KMS-11 (cell line): ENCODE results near the gene NEURL2.
A peak's percentile ranks its signal among the peaks of the same experiment; 100 is the strongest.

Source experiments
- H2AFZ ChIP-seq: fragments of 200-600 bp; sonication (generic); 2 replicates; pipeline ENCODE4 v1.6.1; 2016; ENCODE audit warnings: antibody characterized with exemption, mixed run types, low read depth
- H3K27ac ChIP-seq: fragments of 200-600 bp; sonication (generic); 2 replicates; pipeline ENCODE4 v1.6.1; 2016; ENCODE audit warnings: mild to moderate bottlenecking, mixed run types
- H3K27me3 ChIP-seq: fragments of 200-600 bp; sonication (generic); 2 replicates; pipeline ENCODE4 v1.6.1; 2017; ENCODE audit warnings: mild to moderate bottlenecking, low read depth, mixed run types, moderate library complexity; ENCODE audit not compliant: insufficient read depth
- H3K36me3 ChIP-seq: fragments of 200-600 bp; sonication (generic); 2 replicates; pipeline ENCODE4 v1.6.1; 2017; ENCODE audit warnings: mild to moderate bottlenecking, mixed run types; ENCODE audit not compliant: insufficient read depth
- H3K4me1 ChIP-seq: fragments of 200-600 bp; sonication (generic); 2 replicates; pipeline ENCODE4 v1.6.1; 2016; ENCODE audit warnings: mild to moderate bottlenecking, low read depth, mixed run types; ENCODE audit not compliant: poor library complexity, severe bottlenecking
- H3K4me2 ChIP-seq: fragments of 200-600 bp; sonication (generic); 2 replicates; pipeline ENCODE4 v1.7.0; 2016; ENCODE audit warnings: mild to moderate bottlenecking, mixed run types
- H3K4me3 ChIP-seq: fragments of 200-600 bp; sonication (generic); IDR thresholded peaks from 2 replicates; pipeline ENCODE4 v1.6.1; 2017; ENCODE audit warnings: low read depth, low read length, mixed read lengths; ENCODE audit not compliant: insufficient read depth
- H3K79me2 ChIP-seq: fragments of 200-600 bp; sonication (generic); 2 replicates; pipeline ENCODE4 v1.6.1; 2016; ENCODE audit warnings: low read depth, mixed run types; ENCODE audit not compliant: insufficient read depth
- H3K9ac ChIP-seq: fragments of 200-600 bp; sonication (generic); 2 replicates; pipeline ENCODE4 v1.6.1; 2016; ENCODE audit warnings: mild to moderate bottlenecking, mixed run types
- H4K20me1 ChIP-seq: fragments of 200-600 bp; sonication (generic); 2 replicates; pipeline ENCODE4 v1.6.1; 2016; ENCODE audit warnings: mild to moderate bottlenecking, mixed run types; ENCODE audit not compliant: insufficient read depth
- TF ChIP-seq, protein P1 (sequence below): fragments of 200-600 bp; sonication (generic); conservative IDR thresholded peaks from 2 replicates; pipeline ENCODE4 v1.6.1; 2017; ENCODE audit warnings: low read depth, mild to moderate bottlenecking, antibody characterized with exemption, low read length, moderate library complexity, mixed read lengths

The NEURL2 gene

DNA sequence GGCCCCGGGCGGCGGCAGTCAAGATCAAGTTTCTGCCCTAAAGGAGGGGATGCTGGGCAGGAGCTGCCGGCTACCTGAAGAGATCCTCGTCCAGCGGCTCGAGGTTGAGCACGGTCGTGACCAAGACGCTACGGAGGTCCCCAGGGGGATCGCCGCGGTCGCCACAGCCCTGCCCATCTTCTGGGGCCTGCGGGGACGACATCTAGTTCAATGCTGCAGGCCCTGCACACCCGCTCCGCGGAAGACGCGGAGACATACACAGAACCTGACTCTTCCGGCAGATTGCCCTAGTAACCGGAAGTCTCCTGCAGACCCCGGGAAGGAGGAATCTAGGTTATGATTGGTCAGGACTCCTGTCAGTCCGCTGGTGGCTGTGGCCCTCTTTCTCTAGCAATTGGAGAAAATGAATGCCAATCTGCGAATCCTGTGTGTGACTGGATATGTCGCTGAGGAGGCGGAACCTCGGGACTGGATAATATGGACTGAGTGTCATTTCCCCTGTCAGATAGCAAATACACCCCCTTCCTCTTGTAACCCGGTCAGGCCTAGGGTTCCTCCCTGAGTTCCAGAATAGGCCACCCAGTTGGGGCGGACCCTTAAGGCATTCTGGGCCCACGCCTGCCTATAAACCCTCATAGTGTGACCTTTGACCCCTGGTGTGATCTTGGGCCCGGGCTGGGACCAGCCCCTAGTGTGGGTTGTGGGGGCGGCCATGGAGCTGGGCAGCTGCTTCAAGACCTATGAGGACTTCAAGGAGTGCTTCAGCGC, 33.7 kb downstream of the NEURL2 start, which contains the start of the genes ACOT8 and ZSWIM3:
Gene ACOT8, minus strand, starts transcription at position 279 of the 768 bp plus-strand sequence. Its CDS starts 77 bp downstream, at position 202.
Gene ZSWIM3, plus strand, starts transcription at position 501 of the 768 bp plus-strand sequence. Its CDS starts 212 bp downstream, at position 713.
- no peak within 1 kb of the TSS for H3K4me3 ChIP-seq
- peaks cover 30% of the 10 kb centered on the region for H3K4me1 ChIP-seq
- H3K9ac ChIP-seq = peak within 1 kb of the TSS; percentile 56; the same call in 1 of the 2 replicates
- peak within 1 kb of the TSS; percentile 95 for H2AFZ ChIP-seq
- no peaks in the 10 kb centered on the region for H4K20me1 ChIP-seq
- no peaks in the 10 kb centered on the region for H3K27me3 ChIP-seq
- peaks cover 24% of the 10 kb centered on the region for H3K79me2 ChIP-seq
- peak within 1 kb of the TSS; percentile 93 for H3K4me2 ChIP-seq
- TF ChIP-seq, protein P1, sequence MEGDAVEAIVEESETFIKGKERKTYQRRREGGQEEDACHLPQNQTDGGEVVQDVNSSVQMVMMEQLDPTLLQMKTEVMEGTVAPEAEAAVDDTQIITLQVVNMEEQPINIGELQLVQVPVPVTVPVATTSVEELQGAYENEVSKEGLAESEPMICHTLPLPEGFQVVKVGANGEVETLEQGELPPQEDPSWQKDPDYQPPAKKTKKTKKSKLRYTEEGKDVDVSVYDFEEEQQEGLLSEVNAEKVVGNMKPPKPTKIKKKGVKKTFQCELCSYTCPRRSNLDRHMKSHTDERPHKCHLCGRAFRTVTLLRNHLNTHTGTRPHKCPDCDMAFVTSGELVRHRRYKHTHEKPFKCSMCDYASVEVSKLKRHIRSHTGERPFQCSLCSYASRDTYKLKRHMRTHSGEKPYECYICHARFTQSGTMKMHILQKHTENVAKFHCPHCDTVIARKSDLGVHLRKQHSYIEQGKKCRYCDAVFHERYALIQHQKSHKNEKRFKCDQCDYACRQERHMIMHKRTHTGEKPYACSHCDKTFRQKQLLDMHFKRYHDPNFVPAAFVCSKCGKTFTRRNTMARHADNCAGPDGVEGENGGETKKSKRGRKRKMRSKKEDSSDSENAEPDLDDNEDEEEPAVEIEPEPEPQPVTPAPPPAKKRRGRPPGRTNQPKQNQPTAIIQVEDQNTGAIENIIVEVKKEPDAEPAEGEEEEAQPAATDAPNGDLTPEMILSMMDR = no peak
- H3K36me3 ChIP-seq = no peaks in the 10 kb centered on the region
- H3K27ac ChIP-seq = peak within 1 kb of the TSS; percentile 13; the same call in 1 of the 2 replicates

DNA sequence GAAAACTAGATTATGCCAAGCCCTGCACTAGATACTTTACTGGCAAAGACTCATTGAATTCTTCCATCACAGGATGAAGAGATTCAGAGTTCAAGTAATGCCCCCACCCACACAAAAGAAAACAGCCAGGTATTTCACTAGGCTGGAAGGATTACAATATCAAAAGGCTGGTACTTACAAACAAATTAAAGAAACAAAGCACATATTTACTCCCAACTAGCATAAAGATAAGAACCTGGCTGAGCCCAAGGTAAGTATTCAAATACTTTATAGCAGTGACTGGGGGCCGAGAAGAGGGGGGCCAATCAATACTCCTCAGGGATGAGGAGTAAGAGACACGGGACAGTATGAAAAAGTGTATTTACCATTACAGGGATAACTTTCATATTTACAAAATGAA, 37.5 kb downstream of the NEURL2 start:
- no peak overlapping the region for H2AFZ ChIP-seq
- H4K20me1 ChIP-seq = no peaks in the 10 kb centered on the region
- no peaks in the 10 kb centered on the region for H3K27me3 ChIP-seq
- no peaks in the 10 kb centered on the region for H3K36me3 ChIP-seq
- peaks cover 20% of the 10 kb centered on the region for H3K4me1 ChIP-seq
- H3K9ac ChIP-seq = no peak overlapping the region
- TF ChIP-seq, protein P1 = no peak
- H3K27ac ChIP-seq = no peak overlapping the region
- no peak overlapping the region for H3K4me3 ChIP-seq
- H3K4me2 ChIP-seq = no peak overlapping the region
- H3K79me2 ChIP-seq = peaks cover 24% of the 10 kb centered on the region

DNA sequence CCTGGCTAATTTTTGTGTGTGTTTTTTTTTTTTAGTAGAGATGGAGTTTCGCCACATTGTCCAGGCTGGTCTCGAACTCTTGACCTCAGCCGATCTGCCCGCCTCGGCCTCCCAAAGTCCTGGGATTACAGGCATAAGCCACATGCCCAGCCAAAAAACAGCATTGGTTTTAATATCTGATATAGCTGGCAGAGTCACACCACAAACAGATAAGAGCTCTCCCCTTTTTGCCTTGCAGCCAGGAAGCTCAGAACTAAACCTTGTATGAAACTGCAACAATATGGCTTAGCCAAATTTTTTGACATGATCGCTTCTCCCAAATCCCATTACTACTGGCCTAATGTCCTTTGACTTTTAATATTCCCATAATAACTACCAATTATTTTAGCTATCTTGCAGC, 38.7 kb downstream of the NEURL2 start:
- Histone ChIP-seq H2AFZ (no peak overlapping the region), H3K27ac (no peak overlapping the region), H3K79me2 (peaks cover 24% of the 10 kb centered on the region), H3K4me3 (no peak overlapping the region), H3K4me1 (peaks cover 14% of the 10 kb centered on the region), H3K36me3 (no peaks in the 10 kb centered on the region), H3K27me3 (no peaks in the 10 kb centered on the region), H4K20me1 (no peaks in the 10 kb centered on the region), H3K4me2 (no peak overlapping the region), H3K9ac (no peak overlapping the region)
- TF ChIP-seq, protein P1 = no peak

DNA sequence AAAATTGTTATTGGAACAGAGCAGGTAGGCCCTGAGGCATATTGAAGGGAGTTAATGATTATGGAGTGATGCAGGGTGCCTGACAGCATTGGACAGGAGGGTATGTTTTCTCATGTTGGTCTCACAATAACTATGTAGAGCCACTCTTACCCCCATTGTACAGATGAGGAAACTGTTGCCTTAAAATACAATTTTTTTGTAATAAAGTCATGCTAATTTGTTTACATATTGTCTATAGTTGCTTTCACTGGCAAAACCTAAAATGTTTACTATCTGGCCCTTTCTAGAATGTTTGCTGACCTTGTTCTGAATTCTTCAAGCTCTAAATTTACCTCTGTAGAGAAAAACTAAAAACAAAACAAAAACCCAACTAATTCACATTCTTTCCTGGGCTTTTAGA, 39.5 kb downstream of the NEURL2 start:
- TF ChIP-seq, protein P1 = no peak
- H3K27ac ChIP-seq = no peak overlapping the region

More for the DNA sequence above, 39.5 kb downstream of the NEURL2 start:
- peaks cover 18% of the 10 kb centered on the region for H3K79me2 ChIP-seq
- no peak overlapping the region for H3K9ac ChIP-seq
- H3K4me1 ChIP-seq = peaks cover 12% of the 10 kb centered on the region
- H2AFZ ChIP-seq = no peak overlapping the region
- H3K4me2 ChIP-seq = no peak overlapping the region
- no peaks in the 10 kb centered on the region for H3K27me3 ChIP-seq
- no peak overlapping the region for H3K4me3 ChIP-seq
- no peaks in the 10 kb centered on the region for H3K36me3 ChIP-seq
- no peaks in the 10 kb centered on the region for H4K20me1 ChIP-seq
